Trophoblast cell (in vitro differentiated cells and primary cell): ENCODE measurements around the gene NPHP4.

Source experiments
- DNase-seq, 2 donors: peaks; one replicate each; pipeline ENCODE4 v3.0.0-alpha.2; 2016
- H2AFZ ChIP-seq: 2 replicates; pipeline ENCODE4 v1.6.1; 2013; ENCODE audit warnings: low read length, moderate library complexity, mild to moderate bottlenecking; ENCODE audit not compliant: insufficient read depth, poor library complexity
- H2AK5ac ChIP-seq: 2 replicates; pipeline ENCODE4 v1.6.1; 2013; ENCODE audit warnings: mild to moderate bottlenecking, low read length
- H2BK120ac ChIP-seq: 2 replicates; pipeline ENCODE4 v1.6.1; 2013; ENCODE audit warnings: low read length, mild to moderate bottlenecking, moderate library complexity; ENCODE audit not compliant: insufficient read depth, poor library complexity
- H2BK12ac ChIP-seq: 2 replicates; pipeline ENCODE4 v1.6.1; 2013; ENCODE audit warnings: mild to moderate bottlenecking, low read length, moderate library complexity
- H2BK5ac ChIP-seq: 2 replicates; pipeline ENCODE4 v1.6.1; 2013; ENCODE audit warnings: low read length, low read depth, moderate library complexity, mild to moderate bottlenecking; ENCODE audit not compliant: poor library complexity
- H3K14ac ChIP-seq: 2 replicates; pipeline ENCODE4 v1.6.1; 2013; ENCODE audit warnings: mild to moderate bottlenecking, low read length
- H3K18ac ChIP-seq: 2 replicates; pipeline ENCODE4 v1.6.1; 2013; ENCODE audit warnings: mild to moderate bottlenecking, low read length
- H3K23ac ChIP-seq: 2 replicates; pipeline ENCODE4 v1.6.1; 2013; ENCODE audit warnings: low read length
- H3K27ac ChIP-seq: 2 replicates; pipeline ENCODE4 v1.5.1; 2013; ENCODE audit warnings: low read depth, mild to moderate bottlenecking, inconsistent platforms, low read length, moderate library complexity
- H3K27me3 ChIP-seq: 2 replicates; pipeline ENCODE4 v1.6.1; 2013; ENCODE audit warnings: inconsistent platforms, mild to moderate bottlenecking, low read length, moderate library complexity; ENCODE audit not compliant: insufficient read depth
- H3K36me3 ChIP-seq, 2 experiments: 1 replicate in 1 of 2; 2 replicates in 1 of 2; pipeline ENCODE4 v1.6.1; 2013; ENCODE audit warnings: low read length in 2 of 2, mild to moderate bottlenecking in 2 of 2, moderate library complexity in 1 of 2; ENCODE audit not compliant: insufficient read depth in 2 of 2, control insufficient read depth in 1 of 2
- H3K4ac ChIP-seq: 2 replicates; pipeline ENCODE4 v1.6.1; 2013; ENCODE audit warnings: low read depth, mild to moderate bottlenecking, low read length, moderate library complexity
- H3K4me1 ChIP-seq, 2 experiments: 1 replicate in 1 of 2; 2 replicates in 1 of 2; pipeline ENCODE4 v1.6.1; 2013; ENCODE audit warnings: low read length in 2 of 2, mild to moderate bottlenecking in 2 of 2, moderate library complexity in 1 of 2; ENCODE audit not compliant: insufficient read depth in 2 of 2, control insufficient read depth in 1 of 2
- H3K4me2 ChIP-seq: 2 replicates; pipeline ENCODE4 v1.6.1; 2013; ENCODE audit warnings: inconsistent platforms, mild to moderate bottlenecking, low read length, moderate library complexity
- H3K4me3 ChIP-seq: 2 replicates; pipeline ENCODE4 v1.5.1; 2013; ENCODE audit warnings: mild to moderate bottlenecking, low read depth, low read length, inconsistent platforms
- H3K79me1 ChIP-seq: one replicate; pipeline ENCODE4 v1.6.1; 2013; ENCODE audit warnings: low read length
- H3K79me2 ChIP-seq: 2 replicates; pipeline ENCODE4 v1.6.1; 2013; ENCODE audit warnings: low read length, mild to moderate bottlenecking; ENCODE audit not compliant: control insufficient read depth, insufficient read depth, poor library complexity
- H3K9ac ChIP-seq: 2 replicates; pipeline ENCODE4 v1.6.1; 2013; ENCODE audit warnings: mild to moderate bottlenecking, low read length
- H3K9me3 ChIP-seq: 2 replicates; pipeline ENCODE4 v1.6.1; 2013; ENCODE audit warnings: low read depth, mild to moderate bottlenecking, control low read depth, inconsistent platforms, low read length; ENCODE audit not compliant: insufficient read depth
- H4K12ac ChIP-seq: 2 replicates; pipeline ENCODE4 v1.6.1; 2013; ENCODE audit warnings: low read depth, mild to moderate bottlenecking, low read length, moderate library complexity
- H4K8ac ChIP-seq: 2 replicates; pipeline ENCODE4 v1.6.1; 2013; ENCODE audit warnings: low read depth, mild to moderate bottlenecking, low read length, moderate library complexity
- H4K91ac ChIP-seq: one replicate; pipeline ENCODE4 v1.6.1; 2013; ENCODE audit warnings: low read depth, mild to moderate bottlenecking, low read length, moderate library complexity
- WGBS: extraction: QIAGEN DNeasy Blood & Tissue Kit; methylation state at CpG from one replicate; pipeline ENCODE4 v1.1.7; 2013; ENCODE audit warnings: missing lambda C conversion rate; ENCODE audit not compliant: insufficient read length, insufficient coverage; ENCODE audit errors: extremely low coverage; 5-methylcytosine and 5-hydroxymethylcytosine counted together

The NPHP4 gene

DNA sequence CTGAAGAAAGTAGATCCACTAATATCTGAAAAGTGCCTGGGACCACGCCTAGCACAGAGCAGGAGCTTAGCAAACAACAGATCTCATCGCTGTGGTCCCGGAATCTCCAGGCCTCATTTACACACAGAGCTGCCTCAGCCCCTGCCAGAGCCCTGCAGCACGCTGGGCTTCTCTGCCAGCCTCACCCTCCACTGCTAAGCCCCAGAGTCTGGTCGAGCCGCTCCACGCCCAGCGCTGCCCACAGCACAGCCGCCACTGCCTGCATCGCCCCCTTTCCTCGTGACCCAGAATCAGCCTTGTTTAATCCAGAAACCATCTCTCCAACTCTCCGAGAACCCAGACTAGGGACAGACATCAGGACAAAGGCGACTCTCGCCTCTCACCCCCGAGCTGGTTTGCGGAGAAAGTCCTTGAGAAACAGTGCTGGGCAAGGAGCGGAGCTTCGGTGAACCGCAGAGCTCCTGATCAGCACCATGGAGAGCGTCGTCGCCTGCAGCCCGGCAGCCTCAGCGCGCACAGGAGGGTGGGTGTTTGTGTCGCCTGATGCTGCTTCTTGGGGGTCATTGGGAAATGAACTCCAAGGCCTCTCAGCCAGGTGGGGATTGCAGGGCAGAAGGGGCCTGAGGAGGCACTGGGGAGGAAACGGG, 145.1 kb downstream of the NPHP4 start:
- H2AFZ ChIP-seq, result no peak overlapping the region
- WGBS, result no CpG with 5 or more reads among the region's 27 CpGs

DNA sequence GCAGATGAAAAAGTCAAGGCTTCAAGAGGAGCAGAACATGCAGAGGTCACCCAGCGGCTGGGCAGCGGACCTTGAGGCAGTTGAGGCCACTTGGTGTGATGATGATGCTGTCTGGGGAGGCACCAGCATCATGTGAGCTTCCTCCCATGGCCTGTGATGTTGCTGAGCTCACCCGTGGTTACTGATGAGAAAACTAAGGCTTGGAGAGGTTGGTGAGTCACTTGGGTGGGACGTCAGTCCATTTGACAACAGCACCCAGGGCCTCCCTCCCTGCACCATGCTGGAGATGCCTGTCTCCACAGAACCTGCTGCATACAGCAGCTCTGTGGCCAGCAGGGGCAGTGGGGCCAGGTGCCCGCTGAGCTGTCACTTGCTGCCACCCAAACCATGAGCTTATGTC, 146.8 kb downstream of the NPHP4 start:
- Histone ChIP-seq H3K79me1 (no peaks in the 10 kb centered on the region), H3K14ac (no peak overlapping the region), H3K4me3 (no peak overlapping the region), H3K4ac (no peak overlapping the region), H2BK120ac (no peak overlapping the region), H3K36me3 (no peaks in the 10 kb centered on the region), H3K9ac (no peak overlapping the region), H4K8ac (no peak overlapping the region), H2BK5ac (no peak overlapping the region), H3K9me3 (peaks cover 2% of the 10 kb centered on the region), H2AK5ac (no peak overlapping the region), H3K18ac (no peak overlapping the region), H3K27ac (no peak overlapping the region), H4K12ac (no peak overlapping the region), H3K79me2 (no peaks in the 10 kb centered on the region), H4K91ac (no peak overlapping the region), H3K23ac (no peak overlapping the region), H3K27me3 (no peaks in the 10 kb centered on the region), H3K4me1 (no peaks in the 10 kb centered on the region), H3K4me2 (no peak overlapping the region), H2AFZ (no peak overlapping the region), H2BK12ac (no peak overlapping the region)
- DNase-seq, result no peak
- no CpG with 5 or more reads among the region's 5 CpGs for WGBS

More for the DNA sequence above, 145.1 kb downstream of the NPHP4 start:
- no peak overlapping the region for H3K23ac ChIP-seq
- no peak overlapping the region for H3K9ac ChIP-seq
- no peak overlapping the region for H2AK5ac ChIP-seq
- H3K79me2 ChIP-seq, result no peaks in the 10 kb centered on the region
- peak in 1 of 2 donors; percentile 20 for DNase-seq
- H4K8ac ChIP-seq, result no peak overlapping the region
- no peak overlapping the region for H2BK120ac ChIP-seq
- no peak overlapping the region for H4K91ac ChIP-seq
- peaks cover 2% of the 10 kb centered on the region for H3K9me3 ChIP-seq
- H3K4me1 ChIP-seq, result peaks cover 2% of the 10 kb centered on the region in 2 experiments
- H2BK12ac ChIP-seq, result no peak overlapping the region
- no peaks in the 10 kb centered on the region for H3K27me3 ChIP-seq
- H3K4me3 ChIP-seq, result no peak overlapping the region
- no peak overlapping the region for H3K27ac ChIP-seq
- no peak overlapping the region for H3K4me2 ChIP-seq
- H3K36me3 ChIP-seq, result no peaks in the 10 kb centered on the region
- H3K18ac ChIP-seq, result no peak overlapping the region
- H2BK5ac ChIP-seq, result no peak overlapping the region
- no peak overlapping the region for H4K12ac ChIP-seq
- H3K14ac ChIP-seq, result no peak overlapping the region
- no peak overlapping the region for H3K4ac ChIP-seq
- no peaks in the 10 kb centered on the region for H3K79me1 ChIP-seq

DNA sequence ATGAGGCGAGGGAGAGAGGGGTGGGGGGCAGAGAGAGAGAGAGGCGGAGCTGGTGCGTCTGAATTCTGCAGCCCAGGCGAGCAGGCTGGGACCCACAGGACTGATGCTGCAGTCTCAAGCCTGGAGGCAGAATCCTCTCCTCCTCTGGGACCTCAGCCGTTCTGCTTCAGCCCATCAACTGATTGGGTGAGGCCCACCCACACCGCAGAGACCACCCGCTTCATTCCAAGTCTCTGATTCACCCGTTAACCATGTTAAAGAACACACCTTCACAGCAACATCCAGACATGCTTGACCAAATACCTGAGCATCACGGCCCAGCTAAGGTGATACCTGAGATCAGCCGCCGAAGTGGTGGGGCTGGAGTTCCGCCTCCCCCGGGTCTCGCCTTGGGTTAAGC, 147.8 kb downstream of the NPHP4 start:
- no CpG with 5 or more reads among the region's 14 CpGs for WGBS
- H3K4me1 ChIP-seq, result no peaks in the 10 kb centered on the region

DNA sequence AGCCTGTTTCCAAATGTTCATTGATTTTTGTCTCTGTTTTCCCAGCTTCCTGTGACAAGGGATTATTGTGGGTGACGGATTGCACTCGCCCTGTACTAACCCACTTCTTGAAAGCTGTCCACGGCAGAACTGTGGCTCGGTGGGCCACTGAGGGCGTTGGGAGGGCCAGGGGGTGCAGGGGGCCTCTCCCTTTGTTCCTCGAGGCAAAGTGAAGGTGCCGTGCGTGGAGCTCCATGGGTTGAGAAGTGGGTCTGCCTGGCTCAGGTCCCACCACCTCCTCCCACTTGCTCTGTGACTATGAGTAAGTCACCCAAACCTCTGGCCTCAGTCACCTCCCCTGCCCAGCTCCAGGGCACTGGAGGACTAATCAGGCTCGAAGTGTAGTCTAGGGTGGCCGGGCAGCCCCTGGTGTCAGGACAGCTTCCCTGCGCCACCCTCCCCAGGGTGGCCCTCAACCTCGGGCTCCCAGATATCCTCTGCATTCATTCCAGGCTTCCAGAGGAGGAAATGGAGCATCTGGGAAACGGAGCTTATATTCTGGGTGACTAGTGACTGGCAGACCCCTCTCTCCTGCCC, 148.6 kb downstream of the NPHP4 start:
- no peak overlapping the region for H3K4me3 ChIP-seq
- DNase-seq, result no peak
- no peaks in the 10 kb centered on the region for H3K79me2 ChIP-seq
- no peak overlapping the region for H3K4ac ChIP-seq
- H3K27me3 ChIP-seq, result no peaks in the 10 kb centered on the region
- H2BK5ac ChIP-seq, result no peak overlapping the region
- no peaks in the 10 kb centered on the region for H3K4me1 ChIP-seq
- no peaks in the 10 kb centered on the region for H3K79me1 ChIP-seq
- no peak overlapping the region for H3K18ac ChIP-seq
- no peak overlapping the region for H2BK12ac ChIP-seq
- no peak overlapping the region for H3K14ac ChIP-seq
- H4K8ac ChIP-seq, result no peak overlapping the region
- H2BK120ac ChIP-seq, result no peak overlapping the region
- peaks cover 2% of the 10 kb centered on the region for H3K9me3 ChIP-seq
- no peak overlapping the region for H3K9ac ChIP-seq
- no peak overlapping the region for H2AFZ ChIP-seq
- no CpG with 5 or more reads among the region's 13 CpGs for WGBS
- H3K27ac ChIP-seq, result no peak overlapping the region
- no peak overlapping the region for H4K12ac ChIP-seq
- no peak overlapping the region for H3K23ac ChIP-seq
- H4K91ac ChIP-seq, result no peak overlapping the region
- H2AK5ac ChIP-seq, result no peak overlapping the region
- no peaks in the 10 kb centered on the region for H3K36me3 ChIP-seq
- H3K4me2 ChIP-seq, result no peak overlapping the region

More for the DNA sequence above, 147.8 kb downstream of the NPHP4 start:
- H3K4me3 ChIP-seq, result no peak overlapping the region
- H2BK120ac ChIP-seq, result no peak overlapping the region
- H2BK5ac ChIP-seq, result no peak overlapping the region
- no peak for DNase-seq
- no peak overlapping the region for H3K14ac ChIP-seq
- H3K4me2 ChIP-seq, result no peak overlapping the region
- no peaks in the 10 kb centered on the region for H3K27me3 ChIP-seq
- H4K12ac ChIP-seq, result no peak overlapping the region
- peaks cover 2% of the 10 kb centered on the region for H3K9me3 ChIP-seq
- H3K79me1 ChIP-seq, result no peaks in the 10 kb centered on the region
- no peak overlapping the region for H4K91ac ChIP-seq
- no peak overlapping the region for H4K8ac ChIP-seq
- H3K9ac ChIP-seq, result no peak overlapping the region
- no peaks in the 10 kb centered on the region for H3K36me3 ChIP-seq
- H3K27ac ChIP-seq, result no peak overlapping the region
- no peak overlapping the region for H3K23ac ChIP-seq
- no peaks in the 10 kb centered on the region for H3K79me2 ChIP-seq
- H2AK5ac ChIP-seq, result no peak overlapping the region
- no peak overlapping the region for H2AFZ ChIP-seq
- H3K18ac ChIP-seq, result no peak overlapping the region
- H2BK12ac ChIP-seq, result no peak overlapping the region
- H3K4ac ChIP-seq, result no peak overlapping the region
